Uterus (tissue), 2 donors: ENCODE measurements around the gene LLGL2.

Experiments
- POLR2A ChIP-seq, 2 donors: fragments of 450-650 bp; IDR thresholded peaks; one replicate each; pipeline ENCODE4 v1.6.1; 2016; ENCODE audit warnings: antibody characterized with exemption in 2 of 2, mild to moderate bottlenecking in 1 of 2, moderate library complexity in 1 of 2
- TF ChIP-seq, protein P1 (sequence below), 4 experiments: fragments of 200-600 bp in 2 of 4; fragments of 450-650 bp in 2 of 4; sonication (generic) in 2 of 4; IDR thresholded peaks; one replicate each; pipeline ENCODE4 v1.5.1; 2016 to 2019; ENCODE audit warnings: antibody characterized with exemption in 4 of 4, mild to moderate bottlenecking in 2 of 4, moderate library complexity in 1 of 4

- TF ChIP-seq, protein P1, sequence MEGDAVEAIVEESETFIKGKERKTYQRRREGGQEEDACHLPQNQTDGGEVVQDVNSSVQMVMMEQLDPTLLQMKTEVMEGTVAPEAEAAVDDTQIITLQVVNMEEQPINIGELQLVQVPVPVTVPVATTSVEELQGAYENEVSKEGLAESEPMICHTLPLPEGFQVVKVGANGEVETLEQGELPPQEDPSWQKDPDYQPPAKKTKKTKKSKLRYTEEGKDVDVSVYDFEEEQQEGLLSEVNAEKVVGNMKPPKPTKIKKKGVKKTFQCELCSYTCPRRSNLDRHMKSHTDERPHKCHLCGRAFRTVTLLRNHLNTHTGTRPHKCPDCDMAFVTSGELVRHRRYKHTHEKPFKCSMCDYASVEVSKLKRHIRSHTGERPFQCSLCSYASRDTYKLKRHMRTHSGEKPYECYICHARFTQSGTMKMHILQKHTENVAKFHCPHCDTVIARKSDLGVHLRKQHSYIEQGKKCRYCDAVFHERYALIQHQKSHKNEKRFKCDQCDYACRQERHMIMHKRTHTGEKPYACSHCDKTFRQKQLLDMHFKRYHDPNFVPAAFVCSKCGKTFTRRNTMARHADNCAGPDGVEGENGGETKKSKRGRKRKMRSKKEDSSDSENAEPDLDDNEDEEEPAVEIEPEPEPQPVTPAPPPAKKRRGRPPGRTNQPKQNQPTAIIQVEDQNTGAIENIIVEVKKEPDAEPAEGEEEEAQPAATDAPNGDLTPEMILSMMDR (IDR thresholded peaks at IDR 0.05): no peak
- TF ChIP-seq POLR2A (IDR thresholded peaks at IDR 0.05): no peak
Measured at GRCh38 chr17:75547091-75547490, 21.6 kb downstream of the LLGL2 start.
